DOHH2 (cell line): Measurements from ENCODE around the gene EIF4EBP2.

Source experiments
- EZH2phosphoT487 ChIP-seq: fragments of 200-600 bp; sonication (generic); IDR thresholded peaks from 2 replicates; pipeline ENCODE4 v1.6.1; 2017; ENCODE audit warnings: borderline replicate concordance, mild to moderate bottlenecking, antibody characterized with exemption, low read length, moderate library complexity, mixed read lengths
- TF ChIP-seq, protein P1 (sequence below): fragments of 200-600 bp; sonication (generic); IDR thresholded peaks from one replicate; pipeline ENCODE4 v1.5.1; 2014; ENCODE audit warnings: antibody characterized with exemption, mild to moderate bottlenecking, low read depth, low read length; ENCODE audit not compliant: poor library complexity, severe bottlenecking

DNA sequence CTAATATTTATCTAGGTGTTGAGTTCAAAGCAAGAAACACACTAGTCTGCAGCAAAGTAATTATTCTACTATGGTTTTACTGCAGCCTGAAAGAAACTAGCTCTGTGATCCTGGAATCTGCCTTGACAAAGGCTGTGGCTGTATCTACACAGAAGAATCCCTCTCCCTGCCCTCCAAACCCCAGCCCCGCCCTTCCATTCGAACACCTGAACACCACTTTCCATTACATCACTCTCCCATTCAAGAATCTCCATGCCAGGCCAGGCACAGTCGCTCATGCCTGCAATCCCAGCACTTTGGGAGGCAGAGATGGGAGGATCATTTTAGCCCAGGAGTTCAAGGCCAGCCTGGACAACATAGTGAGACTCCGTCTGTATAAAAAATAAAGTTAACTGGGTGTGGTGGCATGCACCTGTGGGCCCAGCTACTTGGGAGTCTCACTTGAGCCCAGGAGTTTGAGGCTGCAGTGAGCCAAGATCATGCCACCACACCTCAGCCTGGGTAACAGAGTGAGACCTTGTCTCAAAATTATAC lies 44.9 kb upstream of the EIF4EBP2 start:
- TF ChIP-seq, protein P1, sequence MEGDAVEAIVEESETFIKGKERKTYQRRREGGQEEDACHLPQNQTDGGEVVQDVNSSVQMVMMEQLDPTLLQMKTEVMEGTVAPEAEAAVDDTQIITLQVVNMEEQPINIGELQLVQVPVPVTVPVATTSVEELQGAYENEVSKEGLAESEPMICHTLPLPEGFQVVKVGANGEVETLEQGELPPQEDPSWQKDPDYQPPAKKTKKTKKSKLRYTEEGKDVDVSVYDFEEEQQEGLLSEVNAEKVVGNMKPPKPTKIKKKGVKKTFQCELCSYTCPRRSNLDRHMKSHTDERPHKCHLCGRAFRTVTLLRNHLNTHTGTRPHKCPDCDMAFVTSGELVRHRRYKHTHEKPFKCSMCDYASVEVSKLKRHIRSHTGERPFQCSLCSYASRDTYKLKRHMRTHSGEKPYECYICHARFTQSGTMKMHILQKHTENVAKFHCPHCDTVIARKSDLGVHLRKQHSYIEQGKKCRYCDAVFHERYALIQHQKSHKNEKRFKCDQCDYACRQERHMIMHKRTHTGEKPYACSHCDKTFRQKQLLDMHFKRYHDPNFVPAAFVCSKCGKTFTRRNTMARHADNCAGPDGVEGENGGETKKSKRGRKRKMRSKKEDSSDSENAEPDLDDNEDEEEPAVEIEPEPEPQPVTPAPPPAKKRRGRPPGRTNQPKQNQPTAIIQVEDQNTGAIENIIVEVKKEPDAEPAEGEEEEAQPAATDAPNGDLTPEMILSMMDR, result no peak
- TF ChIP-seq EZH2phosphoT487, result no peak
